Lower leg skin (tissue), 4 donors: ENCODE data around the gene STK38. TPM values are rescaled to one million over a fixed set of nuclear protein-coding genes. Genes with fewer than 3 reads are reported as not detected.

Source experiments
- DNase-seq, 2 donors: peaks; one replicate each; pipeline ENCODE4 v3.0.0-alpha.2; 2019; ENCODE audit warnings: low spot score in 2 of 2
- H3K4me3 ChIP-seq: fragments of 200-600 bp; sonication (generic); 2 replicates; pipeline ENCODE4 v1.5.1; 2017; ENCODE audit warnings: mild to moderate bottlenecking, low read depth; ENCODE audit not compliant: poor library complexity, severe bottlenecking
- POLR2A ChIP-seq, 2 donors: fragments of 450-650 bp; IDR thresholded peaks; one replicate each; pipeline ENCODE4 v1.6.1; 2016 to 2017; ENCODE audit warnings: antibody characterized with exemption in 2 of 2, mild to moderate bottlenecking in 1 of 2, moderate library complexity in 1 of 2
- WGBS, 2 donors: methylation state at CpG; one replicate each; pipeline ENCODE4 v1.1.5; 2018; 5-methylcytosine and 5-hydroxymethylcytosine counted together
- intact Hi-C: fragments of 100-400 bp; cut with DNase I; formaldehyde crosslinking; loops from one replicate; pipeline ENCODE4 v1.15.0; 2023; ENCODE audit warnings: low total_unique reads
- total RNA-seq, 4 donors: library from RNA; depleted of rRNA; stranded (reverse); fragments of >200 nt; gene quantifications; one replicate each; pipeline ENCODE4 v1.1.0, GENCODE V29; 2016
- TF ChIP-seq, protein P1 (sequence below), 3 donors: fragments of 450-650 bp; IDR thresholded peaks; one replicate each; pipeline ENCODE4 v1.5.1; 2016; ENCODE audit warnings: antibody characterized with exemption in 3 of 3, mild to moderate bottlenecking in 3 of 3, moderate library complexity in 2 of 3

Gene STK38
- total RNA-seq, 4 donors from 2014 or later: 27.1 to 37.4 (median 30.6) TPM

DNA sequence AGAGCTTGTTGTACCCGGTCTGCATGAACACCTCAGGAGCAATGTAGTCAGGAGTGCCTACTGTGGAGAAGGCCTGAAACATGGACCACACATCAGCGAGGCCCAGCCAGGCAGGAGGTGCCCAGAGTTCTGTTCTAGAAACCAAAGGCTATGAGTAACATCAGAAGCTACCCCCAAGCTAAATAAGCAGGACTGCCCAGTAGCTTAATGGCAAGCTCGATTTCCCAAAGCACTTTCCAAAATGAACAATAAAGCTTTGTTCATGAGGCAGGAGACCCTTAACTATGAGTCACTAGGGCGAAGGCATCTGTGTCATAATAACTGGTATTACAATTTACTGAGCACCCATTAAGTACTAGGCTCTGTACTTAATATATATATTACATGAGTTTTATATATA, 47.4 kb downstream of the STK38 start:
- DNase-seq: no peak
- intact Hi-C loops: no loop called here

DNA sequence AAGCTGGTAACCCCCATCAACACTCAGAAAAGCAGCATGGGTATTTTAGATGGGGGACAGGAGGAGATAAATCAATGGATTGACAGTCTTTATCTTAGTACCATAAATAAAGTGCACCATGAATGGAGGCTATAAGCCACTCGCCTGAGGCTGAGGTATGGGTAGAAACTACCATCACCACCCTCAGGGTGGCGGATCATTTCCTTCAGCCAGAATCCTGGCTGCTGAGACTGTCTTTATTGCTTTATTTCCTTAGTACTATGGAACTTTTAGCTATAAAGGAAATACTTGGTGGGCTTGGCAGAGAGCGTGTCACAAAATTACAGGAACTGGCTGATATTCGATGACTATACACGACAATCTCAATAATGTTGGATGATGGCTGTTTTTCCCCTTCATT, 52.2 kb downstream of the STK38 start:
- intact Hi-C loops: no loop called here
- 92 to 93% methylated on average over 5 of the region's 5 CpGs for WGBS, 2 donors
- TF ChIP-seq POLR2A (IDR thresholded peaks at IDR 0.05): no peak
- TF ChIP-seq, protein P1, sequence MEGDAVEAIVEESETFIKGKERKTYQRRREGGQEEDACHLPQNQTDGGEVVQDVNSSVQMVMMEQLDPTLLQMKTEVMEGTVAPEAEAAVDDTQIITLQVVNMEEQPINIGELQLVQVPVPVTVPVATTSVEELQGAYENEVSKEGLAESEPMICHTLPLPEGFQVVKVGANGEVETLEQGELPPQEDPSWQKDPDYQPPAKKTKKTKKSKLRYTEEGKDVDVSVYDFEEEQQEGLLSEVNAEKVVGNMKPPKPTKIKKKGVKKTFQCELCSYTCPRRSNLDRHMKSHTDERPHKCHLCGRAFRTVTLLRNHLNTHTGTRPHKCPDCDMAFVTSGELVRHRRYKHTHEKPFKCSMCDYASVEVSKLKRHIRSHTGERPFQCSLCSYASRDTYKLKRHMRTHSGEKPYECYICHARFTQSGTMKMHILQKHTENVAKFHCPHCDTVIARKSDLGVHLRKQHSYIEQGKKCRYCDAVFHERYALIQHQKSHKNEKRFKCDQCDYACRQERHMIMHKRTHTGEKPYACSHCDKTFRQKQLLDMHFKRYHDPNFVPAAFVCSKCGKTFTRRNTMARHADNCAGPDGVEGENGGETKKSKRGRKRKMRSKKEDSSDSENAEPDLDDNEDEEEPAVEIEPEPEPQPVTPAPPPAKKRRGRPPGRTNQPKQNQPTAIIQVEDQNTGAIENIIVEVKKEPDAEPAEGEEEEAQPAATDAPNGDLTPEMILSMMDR (IDR thresholded peaks at IDR 0.05): no peak
- no peak overlapping the region for H3K4me3 ChIP-seq
- DNase-seq: no peak

More for the DNA sequence above, 47.4 kb downstream of the STK38 start:
- WGBS, 2 donors: 71 to 72% methylated on average over 4 of the region's 4 CpGs
- H3K4me3 ChIP-seq: no peak overlapping the region
- TF ChIP-seq, protein P1 (IDR thresholded peaks at IDR 0.05): no peak
- TF ChIP-seq POLR2A (IDR thresholded peaks at IDR 0.05): no peak

DNA sequence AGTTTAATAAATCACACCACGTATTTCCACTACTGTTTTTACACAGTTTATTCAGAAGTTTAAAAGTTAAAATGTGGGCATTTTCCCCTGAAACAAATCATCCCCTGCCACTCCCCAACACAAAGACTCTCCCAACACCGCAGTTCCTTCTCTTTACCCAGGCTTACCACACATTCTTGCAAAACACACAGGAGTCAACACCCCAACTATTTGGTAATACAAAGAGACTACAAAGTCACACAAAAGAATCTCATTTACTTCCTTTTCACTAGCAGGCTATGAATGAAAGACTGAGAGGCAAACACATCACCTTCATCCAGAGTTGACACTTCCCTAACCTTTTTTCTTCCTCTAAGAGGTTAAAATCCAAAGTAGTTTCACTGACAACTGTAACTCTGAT, 53.4 kb downstream of the STK38 start:
- WGBS, 2 donors: 66 to 74% methylated on average over 2 of the region's 2 CpGs
- intact Hi-C loops: no loop called here
- TF ChIP-seq, protein P1 (IDR thresholded peaks at IDR 0.05): no peak
- no peak for TF ChIP-seq POLR2A (IDR thresholded peaks at IDR 0.05)
- H3K4me3 ChIP-seq: no peak overlapping the region
- no peak for DNase-seq

DNA sequence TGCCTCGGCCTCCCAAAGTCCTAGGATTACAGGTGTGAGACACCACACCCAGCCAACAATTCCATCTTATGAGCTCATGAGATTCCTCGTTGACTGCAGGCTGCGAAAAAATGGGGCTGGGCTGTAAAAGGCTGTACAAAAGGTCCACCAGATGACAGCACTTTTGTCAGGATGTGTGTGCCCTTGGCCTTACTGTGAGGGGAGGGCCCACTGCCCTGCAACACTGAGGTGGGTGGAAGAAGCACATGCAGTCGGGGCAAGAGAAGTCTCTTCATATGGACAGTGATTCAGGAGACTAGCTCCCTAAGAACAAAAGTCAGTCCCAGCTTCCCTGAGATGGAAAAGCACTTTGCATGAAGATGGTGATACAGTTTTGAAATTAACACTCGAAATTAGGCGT, 54.0 kb downstream of the STK38 start:
- H3K4me3 ChIP-seq: no peak overlapping the region
- 80 to 88% methylated on average over 6 of the region's 6 CpGs for WGBS, 2 donors
- no peak for DNase-seq
- TF ChIP-seq, protein P1 (IDR thresholded peaks at IDR 0.05): no peak
- TF ChIP-seq POLR2A (IDR thresholded peaks at IDR 0.05): no peak
- intact Hi-C loops: no loop called here

DNA sequence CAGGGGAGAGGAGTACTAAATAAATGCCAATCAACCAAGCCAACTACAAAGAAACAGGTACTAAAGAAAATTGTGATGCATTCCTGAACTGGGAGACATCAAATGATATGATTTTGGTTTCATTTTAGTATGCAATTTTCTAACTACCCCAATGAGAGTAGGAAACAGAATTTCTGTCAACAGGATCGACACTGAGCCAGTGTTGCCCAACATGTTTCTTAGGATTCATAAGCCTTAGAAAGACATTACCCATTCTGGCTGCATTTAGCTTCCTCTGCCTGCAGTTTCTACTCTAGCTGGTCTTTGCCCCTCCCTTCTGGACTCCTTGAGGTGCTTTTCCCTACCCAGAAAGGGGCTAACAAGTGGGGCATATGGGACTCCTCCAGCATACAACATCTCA, 54.7 kb downstream of the STK38 start:
- TF ChIP-seq, protein P1 (IDR thresholded peaks at IDR 0.05): no peak
- no peak for TF ChIP-seq POLR2A (IDR thresholded peaks at IDR 0.05)

DNA sequence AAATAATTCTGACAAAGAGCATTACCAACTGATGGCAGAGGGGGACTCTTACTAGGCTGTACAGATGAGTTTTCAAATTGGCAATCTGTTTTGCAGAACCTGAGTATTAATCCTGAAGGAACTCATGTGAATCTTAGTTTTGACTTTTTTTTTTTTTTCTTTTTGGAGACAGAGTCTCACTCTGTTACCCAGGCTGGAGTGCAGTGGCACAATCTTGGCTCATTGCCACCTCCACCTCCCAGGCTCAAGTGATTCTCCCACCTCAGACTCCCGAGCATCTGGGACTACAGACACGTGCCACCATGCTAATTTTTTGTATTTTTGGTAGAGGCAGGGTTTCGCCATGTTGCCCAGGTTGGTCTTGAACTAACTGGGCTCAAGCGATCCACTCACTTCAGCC, 55.2 kb downstream of the STK38 start:
- intact Hi-C loops: no loop called here
- DNase-seq: no peak
- H3K4me3 ChIP-seq: no peak overlapping the region
- 78% methylated on average over 4 of the region's 4 CpGs for WGBS, 2 donors
- TF ChIP-seq, protein P1 (IDR thresholded peaks at IDR 0.05): no peak
- TF ChIP-seq POLR2A (IDR thresholded peaks at IDR 0.05): no peak

More for the DNA sequence above, 54.7 kb downstream of the STK38 start:
- 44 to 66% methylated on average over 1 of the region's 1 CpG for WGBS, 2 donors
- DNase-seq: no peak
- no peak overlapping the region for H3K4me3 ChIP-seq
- intact Hi-C loops: no loop called here
